ENCODE measurements around the gene FERMT1.

The FERMT1 gene, protein sequence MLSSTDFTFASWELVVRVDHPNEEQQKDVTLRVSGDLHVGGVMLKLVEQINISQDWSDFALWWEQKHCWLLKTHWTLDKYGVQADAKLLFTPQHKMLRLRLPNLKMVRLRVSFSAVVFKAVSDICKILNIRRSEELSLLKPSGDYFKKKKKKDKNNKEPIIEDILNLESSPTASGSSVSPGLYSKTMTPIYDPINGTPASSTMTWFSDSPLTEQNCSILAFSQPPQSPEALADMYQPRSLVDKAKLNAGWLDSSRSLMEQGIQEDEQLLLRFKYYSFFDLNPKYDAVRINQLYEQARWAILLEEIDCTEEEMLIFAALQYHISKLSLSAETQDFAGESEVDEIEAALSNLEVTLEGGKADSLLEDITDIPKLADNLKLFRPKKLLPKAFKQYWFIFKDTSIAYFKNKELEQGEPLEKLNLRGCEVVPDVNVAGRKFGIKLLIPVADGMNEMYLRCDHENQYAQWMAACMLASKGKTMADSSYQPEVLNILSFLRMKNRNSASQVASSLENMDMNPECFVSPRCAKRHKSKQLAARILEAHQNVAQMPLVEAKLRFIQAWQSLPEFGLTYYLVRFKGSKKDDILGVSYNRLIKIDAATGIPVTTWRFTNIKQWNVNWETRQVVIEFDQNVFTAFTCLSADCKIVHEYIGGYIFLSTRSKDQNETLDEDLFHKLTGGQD

DNA sequence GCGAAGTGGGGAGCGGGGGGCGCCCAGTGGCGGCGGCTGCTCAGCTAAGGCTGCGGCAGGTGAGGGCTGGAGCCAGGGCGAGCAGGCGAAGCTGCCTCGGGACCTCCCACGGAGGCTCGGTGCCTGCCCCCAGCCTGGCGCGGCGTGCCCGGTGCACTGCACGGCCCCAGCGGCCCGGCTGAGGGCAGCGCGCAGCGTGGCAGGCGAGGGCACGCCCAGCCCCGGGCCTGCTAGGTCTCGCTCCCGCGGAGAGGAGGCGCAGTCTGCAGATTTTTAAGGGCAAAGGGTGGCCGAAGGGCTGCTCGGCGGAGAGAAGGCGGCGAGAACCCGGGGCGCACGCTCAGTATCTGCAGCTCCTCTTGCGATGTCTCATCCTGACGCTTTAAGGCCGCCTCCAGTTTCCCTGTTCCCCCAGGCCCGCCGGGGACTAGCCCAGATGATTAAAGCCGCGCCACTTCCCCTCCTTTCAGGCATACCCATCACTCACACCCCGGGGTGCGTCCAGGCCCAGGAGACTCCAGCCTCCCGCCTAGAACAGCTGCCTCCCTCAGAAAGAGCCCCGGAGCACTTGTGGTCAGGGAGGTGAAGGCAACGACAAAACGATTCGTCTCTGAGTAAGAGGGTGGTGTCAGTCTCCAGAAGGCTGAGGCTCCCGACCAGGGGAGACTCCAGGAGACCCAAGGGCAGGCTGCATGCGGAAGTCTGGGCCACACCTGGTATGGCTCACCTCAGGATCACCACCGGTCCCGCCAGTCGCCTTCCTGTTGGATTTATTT lies at the start of gene FERMT1:
Gene FERMT1 (minus strand): TSS at position 158 of the 776 bp plus-strand sequence. CDS start 3,476 bp downstream, outside the sequence.
- peak; percentile 55 for DNase-seq

DNA sequence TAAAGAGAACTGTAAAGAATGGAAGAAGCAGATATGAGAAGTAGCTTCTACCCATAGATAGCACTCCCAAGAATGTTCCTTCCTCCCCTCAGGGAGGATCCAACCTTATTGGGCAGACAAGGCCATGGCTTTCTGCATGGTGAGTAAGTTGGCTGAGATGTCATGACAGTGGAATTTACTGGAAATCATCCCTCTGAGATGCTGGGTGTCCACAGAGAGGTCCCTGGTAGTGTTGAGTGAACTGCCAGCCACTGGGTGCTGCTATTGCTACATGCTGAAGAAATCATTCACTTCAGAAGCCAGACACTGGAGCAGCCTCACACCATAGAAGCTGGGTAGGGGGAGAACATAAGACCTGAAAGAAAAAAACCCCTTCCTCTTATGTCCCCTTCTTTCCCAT lies 46.4 kb upstream of the FERMT1 start:
- no peak for DNase-seq

DNA sequence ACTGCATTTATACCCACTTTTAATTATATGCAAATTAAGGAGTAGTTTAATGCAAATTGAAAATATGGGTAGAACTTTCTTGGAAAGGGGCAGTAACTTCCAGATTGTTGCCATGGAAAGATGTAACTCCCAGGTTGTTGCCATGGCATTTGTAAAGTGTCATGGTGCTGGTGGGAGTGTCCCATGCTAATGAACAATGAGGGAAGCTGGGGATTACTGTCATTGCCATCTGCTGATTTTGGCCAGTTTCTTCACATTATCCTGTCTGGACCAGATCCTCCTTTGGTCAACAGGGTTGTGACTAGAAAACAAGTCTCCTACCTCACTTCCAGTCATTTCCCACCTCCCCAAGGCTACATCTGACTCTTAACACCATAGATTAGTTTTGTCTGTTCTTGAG lies 45.4 kb upstream of the FERMT1 start:
- no peak for DNase-seq

DNA sequence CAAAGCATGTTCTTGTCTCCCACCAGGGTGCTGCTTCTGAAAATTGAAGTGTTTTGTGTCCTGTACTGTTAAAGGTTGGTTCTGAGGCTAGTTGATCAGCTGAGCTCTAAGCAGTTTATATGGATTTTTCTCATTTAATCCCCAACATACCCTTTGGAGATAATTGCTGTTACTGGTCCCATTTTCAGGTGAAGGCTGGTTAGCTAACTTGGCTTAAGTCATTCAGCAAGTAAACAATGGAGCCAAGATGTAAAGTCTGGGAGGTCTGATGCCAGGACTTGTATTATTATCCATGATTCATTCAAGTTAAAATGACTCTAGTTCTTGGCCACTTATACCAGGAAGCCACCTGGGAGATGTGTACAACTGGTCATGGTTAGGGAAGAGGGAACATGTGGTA lies 42.5 kb upstream of the FERMT1 start:
- no peak for DNase-seq

DNA sequence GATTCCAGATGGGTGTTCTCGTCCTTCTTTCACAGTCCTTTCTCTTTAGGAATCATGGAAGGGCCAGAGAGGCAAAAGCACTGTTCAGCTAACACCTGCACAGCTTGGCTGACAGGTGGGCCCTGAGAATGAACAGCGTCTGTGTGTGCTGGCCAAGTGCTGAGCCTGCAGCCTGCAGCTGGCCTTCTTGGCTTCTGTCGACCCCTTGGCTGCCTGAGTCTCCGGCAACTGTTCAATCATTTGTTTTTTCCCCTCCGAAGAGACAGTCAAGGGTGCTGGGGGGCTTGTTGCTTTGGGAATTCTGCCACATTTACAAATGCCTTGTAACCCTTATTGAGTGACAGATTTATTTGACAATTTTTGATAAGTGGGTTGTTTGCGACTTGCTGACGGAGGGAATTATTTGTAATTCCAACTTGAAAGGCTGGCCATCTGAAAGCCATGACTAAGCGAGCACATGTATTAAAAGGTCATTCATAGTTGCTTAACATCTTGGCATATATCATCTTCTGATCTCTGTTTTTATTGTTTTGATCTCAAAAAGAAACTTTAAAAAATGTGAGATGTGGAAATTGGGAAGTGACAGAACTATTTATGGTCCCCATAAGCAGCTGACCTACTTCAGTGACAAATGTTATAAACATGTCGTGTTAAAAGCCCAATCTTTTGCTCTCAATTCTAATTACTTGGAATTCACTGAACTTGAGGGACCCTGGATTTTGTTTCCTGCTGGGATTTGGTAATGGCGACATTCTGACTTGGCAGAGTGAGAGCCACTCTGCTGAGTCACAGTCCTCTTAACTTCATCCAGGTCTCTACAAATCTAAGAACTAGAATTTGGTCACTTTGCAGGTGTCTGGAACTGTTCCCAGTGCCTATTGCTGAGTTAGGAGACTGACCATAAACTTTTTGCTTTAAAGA lies 41.9 kb upstream of the FERMT1 start:
- no peak for DNase-seq

DNA sequence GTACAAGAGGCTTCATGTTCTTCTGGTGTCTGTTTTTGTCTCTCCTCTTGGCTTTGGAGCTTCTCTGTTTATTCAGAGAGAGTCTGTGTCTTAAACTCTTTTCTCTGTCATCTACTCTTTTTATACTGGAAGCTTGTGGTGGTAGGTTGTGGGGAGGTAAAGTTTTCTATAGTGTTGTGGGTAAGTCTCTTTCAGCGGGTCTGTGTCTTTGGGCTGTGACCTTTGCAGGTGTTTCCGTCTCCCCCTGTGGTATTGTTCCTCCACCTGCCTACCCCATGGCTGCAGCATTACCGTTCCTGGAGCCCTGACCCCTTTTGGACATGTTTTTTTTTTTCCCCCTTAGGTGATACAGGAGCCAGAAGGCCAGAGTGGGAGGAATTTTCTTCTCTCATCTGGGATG lies 37.9 kb upstream of the FERMT1 start:
- DNase-seq, result no peak

DNA sequence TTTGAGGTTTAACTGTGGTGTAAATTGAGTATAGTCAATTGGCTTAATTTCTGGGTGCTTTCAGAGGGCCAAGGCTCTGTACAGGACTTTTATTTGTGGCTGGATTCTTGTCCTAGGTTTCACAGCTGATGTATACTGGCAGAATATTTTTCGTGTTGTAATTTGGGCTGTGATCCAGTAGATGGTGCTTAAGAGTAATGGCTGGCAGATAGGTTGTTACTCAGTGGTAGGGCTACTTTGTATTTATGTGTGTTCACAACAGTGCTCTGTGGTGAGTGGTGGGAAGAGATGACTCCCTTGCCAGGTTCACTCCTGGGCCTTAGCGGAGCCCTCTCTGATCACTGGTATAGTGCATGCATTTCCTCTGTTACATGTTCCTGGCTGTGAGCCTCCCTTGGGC lies 34.5 kb upstream of the FERMT1 start:
- no peak for DNase-seq

DNA sequence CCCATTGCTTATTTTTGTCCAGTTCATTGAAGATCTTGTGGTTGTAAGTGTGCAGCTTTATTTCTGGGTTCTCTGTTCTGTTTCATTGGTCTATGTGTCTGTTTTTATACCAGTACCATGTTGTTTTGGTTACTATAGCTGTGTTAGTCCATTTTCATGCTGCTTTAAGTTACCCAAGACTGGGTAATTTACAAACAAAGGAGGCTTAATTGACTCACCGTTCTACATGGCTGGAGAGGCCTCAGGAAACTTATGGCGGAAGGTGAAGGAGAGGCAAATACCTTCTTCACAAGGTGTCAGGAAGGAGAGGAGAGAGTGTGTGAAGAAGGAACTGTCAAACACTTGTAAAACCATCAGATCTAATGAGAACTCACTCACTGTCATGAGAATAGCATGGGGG lies 29.9 kb upstream of the FERMT1 start:
- no peak for DNase-seq

DNA sequence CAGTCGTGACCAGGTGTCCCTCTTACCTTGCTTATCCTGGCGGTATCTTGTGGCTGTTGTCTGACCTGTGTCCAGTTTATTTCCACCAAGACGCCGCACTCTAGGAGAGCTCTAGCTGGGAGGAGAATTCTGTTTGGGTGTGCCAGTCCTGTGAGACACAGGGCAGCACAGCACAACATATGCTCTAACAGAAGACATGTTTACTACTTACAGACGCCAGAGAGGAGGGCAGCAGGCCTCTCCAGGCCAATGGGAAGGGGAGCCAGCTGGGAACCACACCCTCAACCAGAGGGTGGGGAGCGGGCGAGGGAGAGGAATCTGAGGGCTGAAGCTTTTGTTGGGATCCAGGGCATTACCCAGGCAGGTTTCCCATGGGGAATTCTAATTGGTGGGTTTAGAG lies 25.2 kb upstream of the FERMT1 start:
- no peak for DNase-seq

DNA sequence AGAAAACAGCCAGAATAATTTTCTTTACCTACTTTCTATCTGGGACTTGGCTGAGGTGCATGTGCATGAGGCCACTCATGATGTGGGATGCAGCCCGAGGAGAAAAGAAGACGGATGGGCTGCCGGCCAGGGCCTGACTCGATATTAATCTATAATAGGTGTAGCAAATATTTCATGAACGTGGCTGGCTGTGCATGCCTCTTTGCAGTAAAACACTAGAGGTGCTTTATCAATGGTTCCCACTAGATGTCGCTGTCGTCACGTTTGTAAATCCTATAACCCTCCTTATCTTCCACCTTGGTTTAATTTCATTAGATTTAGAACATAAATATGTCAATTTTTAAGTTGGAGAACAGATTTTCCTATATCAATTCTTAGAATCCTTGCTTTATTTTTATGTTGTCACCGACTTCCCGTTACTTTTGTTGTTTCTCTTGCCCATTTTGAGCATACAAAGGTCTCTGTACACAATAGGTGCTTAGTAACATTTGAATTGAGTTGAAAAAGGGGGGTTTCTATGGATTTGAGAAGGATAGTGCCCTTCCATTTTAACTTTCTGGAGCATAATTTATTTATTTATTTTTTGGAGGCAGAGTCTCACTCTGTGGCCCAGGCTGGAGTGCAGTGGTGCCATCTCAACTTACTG lies 19.6 kb upstream of the FERMT1 start:
- DNase-seq, result peak; percentile 47

DNA sequence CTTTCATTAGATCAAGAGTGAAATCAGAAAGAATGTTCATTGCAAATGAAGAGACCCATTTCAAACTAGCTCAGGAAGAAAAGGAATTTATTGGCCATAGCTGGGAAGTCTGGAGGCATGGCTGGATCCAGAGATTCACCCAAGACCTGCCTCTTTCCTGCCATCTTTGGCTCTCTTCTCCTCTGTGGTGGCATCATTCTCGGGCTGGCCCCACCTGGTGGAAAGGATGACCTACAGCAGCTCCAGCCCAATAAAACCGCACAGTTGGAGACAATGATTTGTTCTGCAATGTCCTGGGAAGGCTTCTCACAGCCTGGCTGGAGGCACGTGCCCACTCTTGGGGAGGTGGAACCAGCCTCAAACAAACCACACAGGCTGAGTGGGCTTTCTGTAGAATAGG lies 18.1 kb upstream of the FERMT1 start:
- DNase-seq, result no peak

DNA sequence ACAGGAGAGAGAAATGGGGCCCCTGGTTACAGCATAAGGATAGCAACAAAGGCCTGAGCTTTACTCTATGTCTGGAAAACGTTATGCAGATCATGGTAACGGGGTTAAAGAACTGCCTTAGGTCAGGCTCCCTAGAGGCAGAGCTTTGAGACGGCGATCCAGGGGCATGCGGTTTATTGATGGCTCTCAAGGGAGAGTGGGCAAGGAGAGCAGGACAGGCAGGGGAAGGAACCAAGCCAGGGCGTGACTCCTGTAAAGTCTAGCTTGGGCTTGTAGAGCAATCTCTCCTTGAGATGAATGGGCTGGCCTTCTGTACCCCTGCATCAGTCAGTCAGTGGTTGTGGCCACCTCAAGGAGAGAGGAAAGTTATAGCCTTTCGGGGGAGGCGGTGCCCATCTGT lies 12.5 kb upstream of the FERMT1 start:
- no peak for DNase-seq

DNA sequence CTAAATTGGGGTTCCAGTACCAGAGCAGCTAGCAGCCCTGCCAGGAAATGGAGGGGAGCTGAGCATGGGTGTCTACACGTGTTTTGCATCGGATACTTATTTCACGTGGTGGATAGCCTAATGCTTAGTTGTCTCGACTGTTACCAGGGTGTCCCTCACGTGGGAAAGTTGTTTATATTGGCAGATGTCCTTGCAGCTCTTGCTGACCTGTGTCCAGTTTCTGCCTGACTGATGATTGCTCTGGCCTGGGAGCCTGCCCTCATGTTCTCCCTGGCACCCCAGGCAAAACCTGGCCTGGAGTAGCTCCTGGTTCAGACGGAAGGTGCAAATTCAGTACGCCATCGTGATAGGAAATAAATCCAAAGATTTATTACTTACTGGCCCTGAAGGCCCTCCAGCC lies 11.8 kb upstream of the FERMT1 start:
- DNase-seq, result no peak

DNA sequence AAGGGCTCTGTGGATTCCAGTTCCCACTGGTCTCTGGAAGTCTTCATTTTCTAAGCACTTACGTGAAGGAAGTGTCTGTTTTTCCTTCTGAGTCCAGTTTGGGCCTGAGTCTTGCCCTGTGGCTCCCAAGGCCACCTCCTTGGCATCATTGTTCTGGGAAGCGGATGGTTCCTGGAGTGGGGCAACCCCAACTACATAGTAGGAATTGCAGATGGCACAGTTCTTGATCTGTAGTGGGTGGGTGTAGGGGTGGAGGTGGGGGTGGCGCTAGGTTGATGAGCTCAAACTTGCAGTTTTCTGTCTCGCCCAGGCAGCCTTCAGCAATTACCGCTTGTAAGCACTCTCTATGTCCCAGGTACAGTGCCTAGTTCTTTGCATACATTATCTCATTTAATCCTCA lies 7.2 kb upstream of the FERMT1 start:
- DNase-seq, result no peak

DNA sequence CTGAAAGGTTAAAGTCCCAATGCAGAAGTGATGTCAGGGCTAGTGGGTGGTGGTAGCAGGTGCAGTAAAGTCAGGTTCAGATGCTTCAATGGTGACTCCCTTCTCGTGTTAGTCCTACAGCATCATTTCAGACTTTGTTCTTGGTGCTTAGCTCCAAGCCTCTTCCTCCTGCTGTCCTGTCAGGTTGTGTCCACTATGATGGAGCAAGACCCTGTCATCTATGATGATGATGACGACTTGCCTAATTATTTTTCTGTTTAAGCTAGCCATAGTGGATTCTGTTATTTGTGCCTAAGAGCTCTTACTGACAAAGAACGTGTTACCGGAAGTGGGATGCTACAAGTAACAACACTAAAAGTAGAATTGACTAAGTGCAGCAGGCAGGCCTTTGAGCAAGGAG lies 5.0 kb upstream of the FERMT1 start:
- DNase-seq, result no peak

DNA sequence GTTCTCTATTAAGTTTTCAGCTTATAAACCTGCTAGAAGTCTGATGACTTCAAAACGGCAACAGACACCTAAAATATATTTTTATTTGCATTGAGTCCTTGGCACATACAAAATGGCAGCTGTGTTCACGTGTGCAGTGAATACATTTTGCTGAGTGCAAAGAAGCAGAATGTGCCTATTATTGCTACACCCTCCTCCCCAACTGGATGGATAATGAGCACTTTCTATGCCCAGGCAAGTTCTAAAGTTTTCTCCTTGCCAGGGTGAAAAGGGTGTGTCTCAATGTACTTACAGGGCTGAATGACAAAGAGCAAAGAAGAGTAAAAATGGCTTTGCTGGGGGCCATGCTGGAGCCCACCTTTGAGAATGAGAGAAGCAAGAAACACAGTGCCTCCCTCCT lies 4.0 kb upstream of the FERMT1 start:
- no peak for DNase-seq

DNA sequence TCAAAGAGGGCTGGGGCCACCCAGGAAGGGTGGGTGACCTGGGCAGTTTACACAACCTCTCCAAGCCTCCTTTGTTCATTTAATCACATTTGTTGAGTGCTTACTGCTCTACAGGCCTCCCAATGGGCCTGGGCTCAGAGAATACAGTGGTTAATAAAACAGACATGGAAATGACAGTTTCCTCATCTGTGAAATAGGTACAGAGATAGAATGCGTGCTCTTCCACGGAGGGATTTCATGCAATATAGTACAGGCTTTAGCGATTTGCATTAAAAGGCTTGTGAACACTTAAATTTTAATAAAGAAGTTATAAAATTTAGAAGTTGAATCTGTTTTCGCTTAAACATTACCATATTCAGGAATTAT lies 802 bp upstream of the FERMT1 start:
- no peak for DNase-seq

DNA sequence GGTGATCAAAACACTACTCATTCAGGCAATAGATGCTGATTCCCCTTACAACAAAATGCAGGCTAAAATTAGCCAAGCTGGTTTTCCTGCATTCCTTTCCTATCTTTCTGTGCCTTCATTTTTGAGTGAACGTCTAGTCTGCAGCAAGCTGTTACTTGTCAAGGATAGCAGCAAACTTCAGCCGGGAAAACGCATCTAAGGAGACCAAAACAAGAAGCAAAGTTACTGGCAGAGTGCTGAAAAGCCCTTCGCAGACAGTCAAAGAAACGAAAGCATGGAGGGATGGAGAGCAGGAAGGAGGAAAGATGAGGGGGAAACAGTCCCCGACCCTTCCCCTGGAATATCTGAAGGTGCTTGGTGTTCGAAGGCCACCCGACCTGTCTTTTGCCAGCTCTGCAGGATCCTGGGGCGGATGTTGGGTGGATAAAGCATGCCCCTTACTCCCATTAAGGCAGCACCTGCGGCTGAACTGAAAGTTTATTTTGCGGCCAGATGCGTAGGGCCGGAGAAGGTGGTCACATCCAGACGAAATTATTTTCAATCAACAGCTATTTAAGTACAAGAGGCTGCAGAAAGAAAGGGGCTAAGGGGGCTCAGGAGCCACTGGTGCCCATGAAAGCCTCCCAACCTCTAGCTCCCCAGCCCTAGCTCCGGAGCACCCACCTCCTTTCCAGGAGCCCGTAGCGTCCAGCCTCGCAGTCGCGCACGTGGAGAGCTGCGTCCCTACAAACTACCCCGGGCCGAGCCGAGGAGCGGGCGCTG lies 538 bp downstream of the FERMT1 start:
- peak; percentile 33 for DNase-seq

DNA sequence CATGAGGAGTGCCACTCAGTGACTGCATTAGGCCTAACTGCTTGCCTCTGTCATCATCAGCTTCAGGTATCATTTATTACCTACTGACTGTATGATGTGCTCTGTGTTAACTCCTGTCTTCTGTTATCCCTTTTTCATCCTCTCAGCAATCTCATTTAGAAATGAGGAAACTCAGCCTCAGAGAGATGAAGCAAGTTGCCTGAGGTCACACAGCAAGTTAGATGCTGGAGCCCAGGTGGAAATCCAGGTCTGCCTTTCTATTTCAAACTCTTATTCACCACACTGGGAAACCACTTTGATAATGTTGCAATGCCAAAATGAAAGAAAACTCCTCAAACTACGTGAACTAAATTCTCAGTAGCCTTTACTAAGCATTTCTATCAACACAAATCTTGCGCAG lies 1.3 kb downstream of the FERMT1 start:
- DNase-seq, result no peak

DNA sequence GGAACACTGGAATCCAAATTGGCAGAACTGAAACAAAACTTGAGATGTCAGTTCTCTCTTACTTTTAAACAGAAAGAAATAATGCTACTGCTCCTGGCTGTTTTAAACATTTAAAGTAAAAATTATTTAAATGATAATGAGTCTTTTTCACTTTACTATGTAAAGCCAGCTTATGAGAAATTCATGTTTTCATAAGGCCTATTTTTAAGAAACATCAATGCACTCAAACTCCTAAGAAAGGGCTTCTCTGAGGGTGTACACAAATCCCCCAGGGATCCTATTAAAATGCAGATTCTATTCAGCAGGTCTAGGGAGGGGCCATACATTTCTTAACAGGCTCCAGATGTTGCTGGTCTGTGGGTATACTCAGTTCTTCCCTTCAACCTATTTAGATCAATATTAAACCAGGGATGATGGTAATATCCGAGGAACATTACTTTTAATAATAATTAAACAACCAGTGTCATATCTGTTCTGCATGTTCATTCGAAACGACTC lies 2.3 kb downstream of the FERMT1 start:
- no peak for DNase-seq

DNA sequence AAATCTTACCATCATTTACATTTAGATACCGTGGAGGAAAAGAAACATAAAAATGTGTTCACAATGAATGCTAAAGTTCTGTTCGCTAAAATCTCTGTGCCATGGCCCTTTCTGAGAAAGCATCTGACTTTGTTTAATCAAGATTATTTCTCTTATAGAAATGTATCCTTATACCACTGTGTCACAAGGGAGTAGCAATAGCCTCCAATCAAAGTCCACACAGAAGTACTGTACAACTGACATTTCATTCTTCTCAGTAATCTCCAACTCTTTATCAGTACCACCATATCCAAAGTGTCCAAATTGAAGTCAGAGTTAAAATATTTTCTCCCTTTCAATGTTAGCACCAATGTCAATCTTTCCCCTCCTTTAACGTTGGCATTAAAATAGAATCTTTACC lies 6.1 kb downstream of the FERMT1 start:
- no peak for DNase-seq
